Measurements from ENCODE around the gene TMPO.

- TF ChIP-seq, protein P1, sequence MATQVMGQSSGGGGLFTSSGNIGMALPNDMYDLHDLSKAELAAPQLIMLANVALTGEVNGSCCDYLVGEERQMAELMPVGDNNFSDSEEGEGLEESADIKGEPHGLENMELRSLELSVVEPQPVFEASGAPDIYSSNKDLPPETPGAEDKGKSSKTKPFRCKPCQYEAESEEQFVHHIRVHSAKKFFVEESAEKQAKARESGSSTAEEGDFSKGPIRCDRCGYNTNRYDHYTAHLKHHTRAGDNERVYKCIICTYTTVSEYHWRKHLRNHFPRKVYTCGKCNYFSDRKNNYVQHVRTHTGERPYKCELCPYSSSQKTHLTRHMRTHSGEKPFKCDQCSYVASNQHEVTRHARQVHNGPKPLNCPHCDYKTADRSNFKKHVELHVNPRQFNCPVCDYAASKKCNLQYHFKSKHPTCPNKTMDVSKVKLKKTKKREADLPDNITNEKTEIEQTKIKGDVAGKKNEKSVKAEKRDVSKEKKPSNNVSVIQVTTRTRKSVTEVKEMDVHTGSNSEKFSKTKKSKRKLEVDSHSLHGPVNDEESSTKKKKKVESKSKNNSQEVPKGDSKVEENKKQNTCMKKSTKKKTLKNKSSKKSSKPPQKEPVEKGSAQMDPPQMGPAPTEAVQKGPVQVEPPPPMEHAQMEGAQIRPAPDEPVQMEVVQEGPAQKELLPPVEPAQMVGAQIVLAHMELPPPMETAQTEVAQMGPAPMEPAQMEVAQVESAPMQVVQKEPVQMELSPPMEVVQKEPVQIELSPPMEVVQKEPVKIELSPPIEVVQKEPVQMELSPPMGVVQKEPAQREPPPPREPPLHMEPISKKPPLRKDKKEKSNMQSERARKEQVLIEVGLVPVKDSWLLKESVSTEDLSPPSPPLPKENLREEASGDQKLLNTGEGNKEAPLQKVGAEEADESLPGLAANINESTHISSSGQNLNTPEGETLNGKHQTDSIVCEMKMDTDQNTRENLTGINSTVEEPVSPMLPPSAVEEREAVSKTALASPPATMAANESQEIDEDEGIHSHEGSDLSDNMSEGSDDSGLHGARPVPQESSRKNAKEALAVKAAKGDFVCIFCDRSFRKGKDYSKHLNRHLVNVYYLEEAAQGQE (IDR thresholded peaks at IDR 0.05; ENCODE audit: insufficient read depth in 1 of 2, low read depth in 2 of 2, low read length in 1 of 2), result no peak
- no peak for TF ChIP-seq POLR2AphosphoS5 (IDR thresholded peaks at IDR 0.05; ENCODE audit: low read depth, low read length)
- no peak for TF ChIP-seq CTCF (IDR thresholded peaks at IDR 0.05)
- no peak for TF ChIP-seq SIN3A (IDR thresholded peaks at IDR 0.05; ENCODE audit: borderline replicate concordance, insufficient read depth, low read depth, low read length)
- TF ChIP-seq TCF7L2 (IDR thresholded peaks at IDR 0.05; ENCODE audit: low read depth, low read length), result no peak
These were observed 66.7 kb downstream of the TMPO start for GRCh38 chr12:98582093-98582492.
